SU-DHL-6 (cell line): Measurements from ENCODE around the gene ATP13A5.

Experiments
- H2AFZ ChIP-seq: fragments of 200-600 bp; sonication (generic); 2 replicates; pipeline ENCODE4 v1.6.1; 2014; ENCODE audit warnings: low read depth, mild to moderate bottlenecking, moderate library complexity, mixed read lengths, antibody characterized with exemption, low read length; ENCODE audit not compliant: severe bottlenecking
- H3F3A ChIP-seq: fragments of 200-600 bp; shearing (Covaris generic); 2 replicates; pipeline ENCODE4 v1.6.0; 2016; ENCODE audit warnings: antibody characterized with exemption, mild to moderate bottlenecking; ENCODE audit not compliant: insufficient read depth
- H3K27ac ChIP-seq: fragments of 200-600 bp; sonication (generic); 2 replicates; pipeline ENCODE4 v1.5.1; 2016; ENCODE audit warnings: low read depth, mild to moderate bottlenecking, low read length, moderate library complexity, mixed read lengths
- H3K27me3 ChIP-seq: fragments of 200-600 bp; sonication (generic), shearing (Covaris generic); 2 replicates; pipeline ENCODE4 v1.6.0; 2014; ENCODE audit warnings: mild to moderate bottlenecking, low read length
- H3K36me3 ChIP-seq: fragments of 200-600 bp; sonication (generic); 2 replicates; pipeline ENCODE4 v1.6.1; 2014; ENCODE audit warnings: mild to moderate bottlenecking, low read length, mixed read lengths
- H3K4me2 ChIP-seq: fragments of 300-600, 200-600 bp; shearing (Covaris generic), sonication (generic); 2 replicates; pipeline ENCODE4 v1.6.0; 2014; ENCODE audit warnings: low read length, low read depth, mild to moderate bottlenecking; ENCODE audit not compliant: poor library complexity, severe bottlenecking
- H3K4me3 ChIP-seq: fragments of 200-600 bp; sonication (generic); 2 replicates; pipeline ENCODE4 v1.5.1; 2014; ENCODE audit warnings: antibody characterized with exemption, low read length, mild to moderate bottlenecking, mixed read lengths; ENCODE audit not compliant: insufficient read depth, poor library complexity, severe bottlenecking
- H3K79me2 ChIP-seq: fragments of 200-600 bp; sonication (generic); 2 replicates; pipeline ENCODE4 v1.6.1; 2014; ENCODE audit warnings: mild to moderate bottlenecking, low read length, moderate library complexity; ENCODE audit not compliant: insufficient read depth
- H3K9ac ChIP-seq: fragments of 200-600 bp; sonication (generic); 2 replicates; pipeline ENCODE4 v1.7.0; 2014; ENCODE audit warnings: mild to moderate bottlenecking, low read length
- H3K9me2 ChIP-seq: fragments of 200-600 bp; sonication (generic); replicated peaks from 2 replicates; pipeline ENCODE4 v1.6.1; 2014; ENCODE audit warnings: low read length; ENCODE audit not compliant: insufficient read depth
- H3K9me3 ChIP-seq: fragments of 200-600 bp; sonication (generic); 2 replicates; pipeline ENCODE4 v1.6.1; 2014; ENCODE audit warnings: low read length, mixed read lengths; ENCODE audit not compliant: insufficient read depth
- H4K20me1 ChIP-seq: fragments of 200-600 bp; sonication (generic); 2 replicates; pipeline ENCODE4 v1.6.1; 2014; ENCODE audit warnings: low read depth, mild to moderate bottlenecking, antibody characterized with exemption, low read length, moderate library complexity, mixed read lengths
- EZH2phosphoT487 ChIP-seq: fragments of 200-600 bp; sonication (generic), shearing (Covaris generic); conservative IDR thresholded peaks from 2 replicates; pipeline ENCODE4 v1.6.1; 2018; ENCODE audit warnings: mild to moderate bottlenecking, antibody characterized with exemption, low read length, moderate library complexity, mixed read lengths
- TF ChIP-seq, protein P1 (sequence below): fragments of 200-600 bp; sonication (generic); IDR thresholded peaks from one replicate; pipeline ENCODE4 v1.5.1; 2017; ENCODE audit warnings: antibody characterized with exemption, mild to moderate bottlenecking, low read length, moderate library complexity; ENCODE audit not compliant: insufficient read depth, poor library complexity, severe bottlenecking

Gene ATP13A5

GRCh38 chr3:193407688-193408087 is 29.1 kb upstream of the ATP13A5 start:
- Histone ChIP-seq H4K20me1 (no peaks in the 10 kb centered on the region), H3K36me3 (no peaks in the 10 kb centered on the region), H2AFZ (no peak overlapping the region), H3K27me3 (no peaks in the 10 kb centered on the region), H3K9me2 (no peaks in the 10 kb centered on the region), H3K9ac (no peak overlapping the region), H3K27ac (no peak overlapping the region), H3K4me2 (no peak overlapping the region), H3K9me3 (no peaks in the 10 kb centered on the region), H3K79me2 (no peaks in the 10 kb centered on the region), H3F3A (no peaks in the 10 kb centered on the region), H3K4me3 (no peak overlapping the region)
- TF ChIP-seq EZH2phosphoT487 = no peak
- TF ChIP-seq, protein P1, sequence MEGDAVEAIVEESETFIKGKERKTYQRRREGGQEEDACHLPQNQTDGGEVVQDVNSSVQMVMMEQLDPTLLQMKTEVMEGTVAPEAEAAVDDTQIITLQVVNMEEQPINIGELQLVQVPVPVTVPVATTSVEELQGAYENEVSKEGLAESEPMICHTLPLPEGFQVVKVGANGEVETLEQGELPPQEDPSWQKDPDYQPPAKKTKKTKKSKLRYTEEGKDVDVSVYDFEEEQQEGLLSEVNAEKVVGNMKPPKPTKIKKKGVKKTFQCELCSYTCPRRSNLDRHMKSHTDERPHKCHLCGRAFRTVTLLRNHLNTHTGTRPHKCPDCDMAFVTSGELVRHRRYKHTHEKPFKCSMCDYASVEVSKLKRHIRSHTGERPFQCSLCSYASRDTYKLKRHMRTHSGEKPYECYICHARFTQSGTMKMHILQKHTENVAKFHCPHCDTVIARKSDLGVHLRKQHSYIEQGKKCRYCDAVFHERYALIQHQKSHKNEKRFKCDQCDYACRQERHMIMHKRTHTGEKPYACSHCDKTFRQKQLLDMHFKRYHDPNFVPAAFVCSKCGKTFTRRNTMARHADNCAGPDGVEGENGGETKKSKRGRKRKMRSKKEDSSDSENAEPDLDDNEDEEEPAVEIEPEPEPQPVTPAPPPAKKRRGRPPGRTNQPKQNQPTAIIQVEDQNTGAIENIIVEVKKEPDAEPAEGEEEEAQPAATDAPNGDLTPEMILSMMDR = no peak

DNA sequence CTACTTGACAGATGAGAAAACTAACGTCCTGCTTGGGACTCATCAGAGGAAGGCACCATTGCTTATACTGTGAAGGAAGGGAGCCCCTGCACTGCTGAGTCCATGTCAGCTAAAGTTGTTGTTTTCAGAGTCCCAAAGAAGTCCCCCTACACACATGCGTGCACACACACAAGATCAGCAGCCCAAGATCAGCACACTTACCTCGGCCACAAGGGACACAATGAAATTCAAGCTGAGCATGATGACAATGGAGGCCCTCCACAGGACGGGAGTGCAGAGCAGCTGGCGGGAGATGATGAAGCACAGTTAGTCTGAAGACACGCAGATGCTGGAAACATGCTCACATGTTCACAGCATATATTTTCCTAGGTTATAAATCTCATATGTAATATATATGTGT is 28.6 kb upstream of the ATP13A5 start:
- H3K4me2 ChIP-seq = no peak overlapping the region
- no peaks in the 10 kb centered on the region for H3K27me3 ChIP-seq
- TF ChIP-seq, protein P1 = no peak
- TF ChIP-seq EZH2phosphoT487 = no peak
- no peak overlapping the region for H3K4me3 ChIP-seq
- H4K20me1 ChIP-seq = no peaks in the 10 kb centered on the region
- no peak overlapping the region for H3K27ac ChIP-seq
- H3K9me2 ChIP-seq = no peaks in the 10 kb centered on the region
- no peaks in the 10 kb centered on the region for H3K36me3 ChIP-seq
- H3K9me3 ChIP-seq = no peaks in the 10 kb centered on the region
- H3F3A ChIP-seq = no peaks in the 10 kb centered on the region
- H3K79me2 ChIP-seq = no peaks in the 10 kb centered on the region
- H2AFZ ChIP-seq = no peak overlapping the region
- no peak overlapping the region for H3K9ac ChIP-seq

DNA sequence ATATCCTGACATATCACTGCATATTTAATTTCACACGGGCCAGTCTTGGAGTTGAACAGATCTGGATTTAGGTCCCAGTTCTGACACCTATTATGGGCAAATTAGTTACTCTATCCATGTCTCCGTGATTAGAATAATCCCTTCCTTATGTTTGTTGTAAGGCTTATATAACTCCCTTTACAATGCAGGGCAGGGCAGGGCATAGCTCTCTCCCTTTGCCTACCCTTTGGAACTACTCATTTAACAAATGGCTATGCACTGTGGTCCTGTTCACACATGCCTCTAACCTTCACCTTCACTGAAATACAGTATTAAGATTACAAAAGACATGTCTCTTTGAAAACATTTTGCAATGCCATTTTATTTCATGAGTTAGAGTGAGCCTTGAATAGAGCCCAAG is 24.8 kb upstream of the ATP13A5 start:
- no peak overlapping the region for H3K27ac ChIP-seq

More for the DNA sequence above, 24.8 kb upstream of the ATP13A5 start:
- H3F3A ChIP-seq = no peaks in the 10 kb centered on the region
- H4K20me1 ChIP-seq = no peaks in the 10 kb centered on the region
- no peak overlapping the region for H2AFZ ChIP-seq
- H3K4me3 ChIP-seq = no peak overlapping the region
- H3K9me3 ChIP-seq = no peaks in the 10 kb centered on the region
- no peaks in the 10 kb centered on the region for H3K27me3 ChIP-seq
- no peak overlapping the region for H3K9ac ChIP-seq
- H3K9me2 ChIP-seq = no peaks in the 10 kb centered on the region
- TF ChIP-seq EZH2phosphoT487 = no peak
- TF ChIP-seq, protein P1 = no peak
- H3K4me2 ChIP-seq = no peak overlapping the region
- no peaks in the 10 kb centered on the region for H3K36me3 ChIP-seq
- no peaks in the 10 kb centered on the region for H3K79me2 ChIP-seq
